GM23248 (cell line): ENCODE results near the gene CERK.

Experiments used
- EZH2 ChIP-seq: fragments of 200-600 bp; sonication (generic); IDR thresholded peaks from 2 replicates; pipeline ENCODE4 v1.6.1; 2018; ENCODE audit warnings: antibody characterized with exemption, mild to moderate bottlenecking; ENCODE audit not compliant: insufficient read depth, poor library complexity, severe bottlenecking
- EZH2phosphoT487 ChIP-seq: fragments of 200-600 bp; sonication (generic); IDR thresholded peaks from 2 replicates; pipeline ENCODE4 v1.6.1; 2018; ENCODE audit warnings: antibody characterized with exemption, moderate library complexity, mild to moderate bottlenecking, low read depth; ENCODE audit not compliant: insufficient read depth

GRCh38 chr22:46777609-46777970 is 39.5 kb upstream of the CERK start:
- TF ChIP-seq EZH2 = no peak
- TF ChIP-seq EZH2phosphoT487 = no peak
